Lower leg skin (tissue), 4 donors: Measurements from ENCODE around the gene FGF7. TPM values are rescaled to one million over a fixed set of nuclear protein-coding genes. Genes with fewer than 3 reads are reported as not detected.
"Not testable (repeated sequence)": the region's sequence is repeated elsewhere in the genome, so short reads cannot be mapped to it uniquely, and the experiment has no call there.

ENCODE experiments used
- DNase-seq, 2 donors: peaks; one replicate each; pipeline ENCODE4 v3.0.0-alpha.2; 2019; ENCODE audit warnings: low spot score in 2 of 2
- H3K4me3 ChIP-seq: fragments of 200-600 bp; sonication (generic); 2 replicates; pipeline ENCODE4 v1.5.1; 2017; ENCODE audit warnings: mild to moderate bottlenecking, low read depth; ENCODE audit not compliant: poor library complexity, severe bottlenecking
- CTCF ChIP-seq, 3 donors: fragments of 450-650 bp; IDR thresholded peaks; one replicate each; pipeline ENCODE4 v1.5.1; 2016; ENCODE audit warnings: antibody characterized with exemption in 3 of 3, mild to moderate bottlenecking in 3 of 3, moderate library complexity in 2 of 3
- POLR2A ChIP-seq, 2 donors: fragments of 450-650 bp; IDR thresholded peaks; one replicate each; pipeline ENCODE4 v1.6.1; 2016 to 2017; ENCODE audit warnings: antibody characterized with exemption in 2 of 2, mild to moderate bottlenecking in 1 of 2, moderate library complexity in 1 of 2
- WGBS, 2 donors: methylation state at CpG; one replicate each; pipeline ENCODE4 v1.1.5; 2018; 5-methylcytosine and 5-hydroxymethylcytosine counted together
- intact Hi-C: fragments of 100-400 bp; cut with DNase I; formaldehyde crosslinking; loops from one replicate; pipeline ENCODE4 v1.15.0; 2023; ENCODE audit warnings: low total_unique reads
- total RNA-seq, 4 donors: library from RNA; depleted of rRNA; stranded (reverse); fragments of >200 nt; gene quantifications; one replicate each; pipeline ENCODE4 v1.1.0, GENCODE V29; 2016

FGF7 gene
- total RNA-seq, 4 donors from 2014 or later, result 7.3 to 35.6 (median 12.7) TPM

DNA sequence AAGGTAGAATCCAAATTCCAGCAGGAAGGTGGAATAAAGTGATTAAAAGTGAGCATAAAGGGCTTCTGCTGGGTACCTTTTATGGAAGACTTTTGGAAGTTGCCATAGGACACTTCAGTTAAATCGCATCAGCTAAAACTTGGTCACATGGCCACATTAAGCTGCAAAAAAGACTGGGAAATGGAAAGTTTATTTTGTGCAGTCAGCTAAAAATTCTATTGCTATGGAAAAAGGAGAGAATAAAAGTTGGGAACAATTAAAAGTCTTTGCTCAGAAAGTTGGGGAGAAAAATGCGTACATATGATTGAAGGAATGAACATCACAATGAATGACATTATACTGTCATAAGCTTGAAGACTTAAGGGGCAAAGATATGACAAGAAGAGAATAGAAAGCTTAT, 49.3 kb downstream of the FGF7 start:
- WGBS, 2 donors, result 86% methylated on average over 2 of the region's 2 CpGs

DNA sequence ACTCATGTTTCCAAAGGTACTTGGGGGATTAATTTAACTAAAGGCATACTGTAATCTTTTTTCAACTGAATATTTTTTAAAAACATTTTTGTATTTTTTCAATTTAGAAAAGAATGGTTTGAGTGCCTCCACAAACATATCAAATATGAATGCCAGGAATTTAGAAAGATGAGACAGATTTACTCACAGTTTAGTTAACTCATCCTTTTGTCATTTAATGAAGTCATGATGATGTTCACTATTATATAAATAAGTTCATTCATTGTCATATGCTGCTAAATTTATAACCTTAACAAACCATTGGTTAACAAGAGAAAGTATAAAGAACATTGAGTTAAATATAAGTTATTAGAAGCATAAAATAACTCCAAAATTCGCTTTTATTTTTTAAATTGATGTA, 50.0 kb downstream of the FGF7 start:
- intact Hi-C loops, result no loop called here
- TF ChIP-seq POLR2A (IDR thresholded peaks at IDR 0.05) (no peak), CTCF (IDR thresholded peaks at IDR 0.05) (no peak)
- 70 to 79% methylated on average over 1 of the region's 1 CpG for WGBS, 2 donors
- no peak overlapping the region for H3K4me3 ChIP-seq
- DNase-seq, result no peak

More for the DNA sequence above, 49.3 kb downstream of the FGF7 start:
- intact Hi-C loops, result no loop called here
- TF ChIP-seq POLR2A (IDR thresholded peaks at IDR 0.05) (no peak), CTCF (IDR thresholded peaks at IDR 0.05) (no peak)
- H3K4me3 ChIP-seq, result no peak overlapping the region
- DNase-seq, result no peak

DNA sequence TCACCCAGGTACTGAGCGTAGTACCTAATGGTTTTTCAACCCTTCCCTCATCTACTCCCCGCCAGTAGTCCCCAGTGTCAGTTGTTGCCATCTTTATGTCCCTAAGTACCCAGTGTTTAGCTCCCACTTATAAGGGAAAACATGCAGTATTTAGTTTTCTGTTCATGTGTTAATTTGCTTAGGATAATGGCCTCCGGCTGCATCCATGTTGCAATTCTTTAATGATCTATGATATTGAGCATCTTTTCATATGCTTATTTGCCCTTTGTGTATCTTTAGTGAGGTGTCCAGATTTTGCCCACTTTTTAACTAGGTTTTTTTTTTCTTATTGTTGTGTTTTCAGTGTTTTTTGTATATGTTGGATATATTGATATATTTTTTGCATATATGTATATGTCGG, 55.0 kb downstream of the FGF7 start:
- DNase-seq, H3K4me3 ChIP-seq, intact Hi-C loops: not testable (repeated sequence)
- 83 to 86% methylated on average over 4 of the region's 4 CpGs for WGBS, 2 donors

- DNase-seq, H3K4me3 ChIP-seq, intact Hi-C loops: not testable (repeated sequence)
These were observed 55.9 kb downstream of the FGF7 start for GRCh38 chr15:49478982-49479381.

DNA sequence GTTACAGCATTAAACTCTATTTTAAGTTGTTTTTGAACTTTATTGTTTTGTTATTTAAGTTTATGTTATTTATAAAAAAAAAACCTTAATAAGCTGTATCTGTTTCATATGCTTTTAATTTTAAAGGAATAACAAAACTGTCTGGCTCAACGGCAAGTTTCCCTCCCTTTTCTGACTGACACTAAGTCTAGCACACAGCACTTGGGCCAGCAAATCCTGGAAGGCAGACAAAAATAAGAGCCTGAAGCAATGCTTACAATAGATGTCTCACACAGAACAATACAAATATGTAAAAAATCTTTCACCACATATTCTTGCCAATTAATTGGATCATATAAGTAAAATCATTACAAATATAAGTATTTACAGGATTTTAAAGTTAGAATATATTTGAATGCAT, 62.4 kb downstream of the FGF7 start:
- 17 to 24% methylated on average over 1 of the region's 1 CpG for WGBS, 2 donors
- DNase-seq, result peak; percentile 27 to 79
- intact Hi-C loops, H3K4me3 ChIP-seq: not testable (repeated sequence)

DNA sequence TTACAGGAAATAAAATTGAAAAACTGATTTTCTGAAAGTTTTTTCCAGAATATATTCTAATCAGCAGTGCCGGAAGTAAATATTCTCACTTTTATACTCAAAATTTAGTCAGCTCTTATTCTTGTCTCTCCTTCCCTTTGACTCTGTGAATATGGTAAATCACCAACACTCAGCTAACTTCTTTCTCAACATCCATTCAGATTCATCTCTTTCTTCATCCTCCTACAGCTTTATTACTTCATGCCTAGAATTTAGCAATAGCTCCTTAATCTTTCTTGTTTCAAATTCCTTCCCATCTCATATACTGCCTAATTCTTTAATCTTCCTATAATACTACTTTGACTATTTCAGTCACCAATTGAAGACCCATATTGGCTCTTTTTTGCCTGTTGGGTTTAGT, 67.9 kb downstream of the FGF7 start:
- H3K4me3 ChIP-seq, result no peak overlapping the region
- intact Hi-C loops, result no loop called here
- TF ChIP-seq POLR2A (IDR thresholded peaks at IDR 0.05) (no peak), CTCF (IDR thresholded peaks at IDR 0.05) (no peak)
- DNase-seq, result no peak
- 98 to 100% methylated on average over 1 of the region's 1 CpG for WGBS, 2 donors

GRCh38 chr15:49492151-49492550, 69.1 kb downstream of the FGF7 start:
- WGBS, 2 donors, result 86 to 90% methylated on average over 2 of the region's 2 CpGs
- TF ChIP-seq CTCF (IDR thresholded peaks at IDR 0.05), result no peak
- no peak for TF ChIP-seq POLR2A (IDR thresholded peaks at IDR 0.05)
- intact Hi-C loops, result no loop called here

More at GRCh38 chr15:49492151-49492550, 69.1 kb downstream of the FGF7 start:
- no peak for DNase-seq
- H3K4me3 ChIP-seq, result no peak overlapping the region
